ENCODE data around the gene C1QTNF6.
"Not testable (repeated sequence)": the region's sequence is repeated elsewhere in the genome, so short reads cannot be mapped to it uniquely, and the experiment has no call there.

Gene C1QTNF6

DNA sequence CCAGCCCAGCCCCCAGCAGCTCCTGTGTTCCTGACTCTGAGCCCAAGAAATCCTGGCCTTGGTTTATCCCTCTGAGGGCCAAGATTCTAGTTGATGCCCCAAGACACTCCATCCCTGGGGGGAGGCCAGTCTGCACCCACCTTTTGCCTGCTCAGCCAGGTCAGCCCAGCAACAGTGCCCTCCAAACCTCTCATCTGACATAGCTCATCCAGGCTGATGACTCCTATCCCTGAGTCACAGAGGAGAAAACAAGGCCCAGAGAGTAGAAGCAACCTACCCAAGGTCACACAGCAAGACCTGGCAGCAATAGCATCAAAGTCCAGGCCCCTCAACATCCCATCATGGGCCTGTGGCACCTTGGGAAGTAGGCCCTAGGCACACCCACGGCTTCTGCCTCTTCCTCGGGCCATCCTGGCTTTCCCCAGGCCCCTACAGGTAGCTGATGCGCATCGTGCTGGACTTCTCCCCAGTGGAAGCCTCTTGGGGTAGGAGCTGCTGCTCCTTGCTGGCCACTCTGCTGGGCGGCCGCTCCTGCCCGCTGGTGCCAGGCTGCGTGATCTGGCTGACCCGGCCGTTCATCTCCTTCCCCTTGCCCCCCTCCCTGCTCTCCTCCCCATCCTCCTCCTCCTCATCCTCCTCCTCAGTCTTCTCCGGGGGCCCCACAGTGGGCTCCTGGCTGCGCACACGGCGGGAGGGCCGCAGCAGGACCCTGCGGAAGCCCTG lies 18.2 kb upstream of the C1QTNF6 start:
- DNase-seq = no peak

DNA sequence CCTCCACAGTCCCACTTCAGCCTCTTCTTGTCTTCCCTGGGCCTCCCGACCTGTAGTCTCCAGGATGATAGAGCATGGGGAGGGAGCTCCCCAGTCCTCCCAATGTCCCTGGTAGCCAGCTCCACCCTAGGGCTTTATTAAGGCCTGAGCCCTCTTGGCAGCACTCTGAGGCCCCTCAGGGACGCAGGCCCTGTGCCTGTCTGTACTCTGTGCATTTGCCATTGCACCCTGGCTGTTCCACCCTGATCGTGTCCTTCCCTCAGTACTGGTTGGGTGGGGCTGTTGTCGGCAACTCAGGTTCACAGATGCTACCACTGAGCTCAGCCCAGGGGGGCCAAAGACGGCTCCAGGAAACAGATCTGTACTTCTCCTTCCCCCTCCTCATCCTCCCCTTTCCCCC lies 17.0 kb upstream of the C1QTNF6 start:
- DNase-seq = no peak

DNA sequence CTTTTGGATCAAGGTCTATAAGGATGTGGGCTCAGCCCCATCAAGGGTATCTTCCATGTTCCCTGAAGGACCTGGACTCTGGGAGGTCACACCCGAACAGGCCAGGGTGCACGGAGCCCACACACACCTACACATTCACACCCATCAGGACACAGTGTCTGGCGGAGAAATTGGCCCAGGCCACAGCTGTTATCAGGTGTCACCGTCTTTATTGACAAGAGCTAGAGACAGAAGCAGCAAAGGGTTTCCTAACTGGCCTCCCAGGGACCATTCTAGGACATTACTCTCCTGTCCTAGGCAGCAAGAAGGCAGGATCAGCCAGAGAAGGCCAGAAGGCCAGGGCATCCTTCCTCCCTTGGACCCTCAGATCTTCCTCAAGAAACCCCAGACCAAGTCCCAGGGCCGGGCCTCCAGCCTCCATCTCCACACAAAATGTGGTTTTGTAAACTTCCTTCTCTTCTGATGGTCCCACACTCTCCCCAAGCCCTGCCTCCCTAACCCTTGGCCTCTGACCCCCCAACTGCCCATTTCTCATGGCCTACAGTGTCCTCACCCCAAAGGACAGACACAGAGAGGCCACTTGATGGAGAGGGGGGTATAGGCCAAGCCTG lies 16.1 kb upstream of the C1QTNF6 start:
- no peak for DNase-seq

DNA sequence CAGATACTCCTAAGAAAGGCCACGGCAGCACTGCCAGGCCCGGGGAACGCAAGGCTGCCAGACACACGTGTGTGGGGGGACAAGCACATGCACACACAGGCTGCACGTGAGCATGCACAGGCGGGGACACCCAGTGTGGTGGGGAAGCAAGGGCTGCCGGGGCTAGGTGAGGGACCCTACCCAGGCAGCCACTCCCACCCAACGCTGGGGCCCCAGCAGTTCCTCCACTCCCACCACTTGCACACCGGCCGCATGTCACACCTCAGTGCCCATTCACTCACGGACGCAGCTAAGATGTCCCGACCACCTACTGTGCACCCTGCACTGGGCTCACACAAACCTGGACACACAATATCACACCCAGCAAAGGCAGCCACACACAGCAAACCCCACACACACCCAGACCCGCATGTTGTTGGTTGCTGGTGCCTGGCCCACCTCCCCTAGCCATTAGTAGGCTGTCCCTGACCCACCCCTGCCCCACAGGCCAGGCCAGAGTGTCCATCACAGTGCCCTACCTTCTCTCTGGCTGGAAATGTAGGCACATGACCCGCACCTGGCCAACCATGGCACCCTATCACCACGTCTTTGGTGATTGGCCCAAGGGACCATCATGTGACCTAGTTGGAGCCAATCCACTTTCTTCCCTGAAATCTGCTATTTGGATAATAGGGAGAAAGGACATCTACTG lies 15.5 kb upstream of the C1QTNF6 start:
- DNase-seq = no peak

DNA sequence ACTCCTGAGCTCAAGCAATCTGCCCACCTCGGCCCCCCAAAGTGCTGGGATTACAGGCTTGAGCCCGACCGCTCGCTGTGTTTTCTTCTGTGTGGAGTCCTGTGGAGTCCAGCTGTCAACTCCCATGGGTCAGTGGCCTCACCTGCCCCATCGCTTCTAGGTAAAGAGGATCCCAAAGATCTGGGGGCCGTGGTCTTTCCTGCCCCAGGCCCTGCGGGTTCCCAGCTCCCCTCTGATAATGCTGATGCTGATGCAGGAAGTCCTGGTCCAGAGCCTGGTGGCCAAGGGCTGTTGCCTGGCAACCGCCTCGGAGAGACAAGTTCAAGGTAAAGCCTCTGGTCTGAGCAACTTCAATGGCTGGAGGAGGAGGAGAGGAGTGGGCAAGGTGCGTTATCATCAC lies 14.7 kb upstream of the C1QTNF6 start:
- DNase-seq = no peak

DNA sequence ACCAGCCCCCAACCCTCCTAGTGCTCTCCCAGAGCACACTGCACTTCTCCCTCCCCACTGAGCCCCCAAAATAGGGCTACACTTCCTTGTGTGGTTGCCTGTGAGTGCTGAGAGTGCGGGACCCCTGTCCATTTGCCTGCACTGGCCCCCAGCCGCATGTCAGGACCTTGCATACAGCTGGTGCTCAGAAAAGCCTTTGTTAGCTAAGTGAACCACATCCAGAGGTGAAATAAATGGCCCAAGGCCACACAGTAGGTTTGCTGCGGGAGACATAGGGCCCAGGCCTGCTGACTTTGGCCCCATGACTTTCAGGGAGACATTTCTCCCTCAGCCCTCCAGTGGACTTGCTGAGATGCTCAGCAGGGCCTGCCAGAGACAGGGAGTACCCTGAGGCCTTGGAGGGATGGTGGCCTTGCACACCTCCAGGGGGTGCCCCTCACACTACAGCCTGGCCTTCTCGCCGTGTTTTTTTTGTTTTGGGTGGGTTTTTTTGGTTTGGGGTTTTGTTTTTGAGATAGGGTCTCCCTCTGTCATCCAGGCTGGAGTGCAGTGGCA lies 14.0 kb upstream of the C1QTNF6 start:
- DNase-seq = no peak

DNA sequence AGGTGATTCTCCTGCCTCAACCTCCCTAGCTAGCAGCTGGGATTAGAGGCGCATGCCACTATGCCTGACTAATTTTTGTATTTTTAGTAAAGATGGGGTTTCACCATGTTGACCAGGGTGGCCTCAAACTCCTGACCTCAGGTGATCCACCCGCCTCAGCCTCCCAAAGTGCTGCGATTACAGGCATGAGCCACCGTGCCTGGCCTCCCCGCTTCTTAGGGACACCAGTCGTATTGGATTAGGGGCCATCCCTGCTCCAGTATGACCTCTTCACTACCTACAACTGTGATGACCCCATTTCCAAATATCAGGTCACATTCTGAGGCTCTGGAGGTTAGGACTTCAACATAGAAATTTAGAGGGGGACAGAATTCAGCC lies 13.4 kb upstream of the C1QTNF6 start:
- not testable (repeated sequence) for DNase-seq

DNA sequence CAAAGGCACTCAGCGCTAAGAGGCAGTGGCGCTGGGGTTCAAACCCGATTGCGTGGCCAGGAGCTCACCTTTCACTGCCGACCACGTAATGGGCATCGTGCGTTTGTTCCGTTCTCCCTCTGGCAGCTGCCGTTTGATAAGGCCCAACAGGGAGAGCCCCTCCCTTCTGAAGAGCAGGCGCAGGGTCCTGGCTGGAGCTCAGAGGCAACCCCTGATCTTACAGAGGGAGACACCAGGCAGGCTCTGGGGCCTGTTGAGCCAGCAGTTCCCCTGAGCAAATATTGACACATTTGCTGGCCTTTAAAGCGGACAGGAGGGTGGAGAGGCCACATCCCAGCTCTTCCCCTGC lies 11.7 kb upstream of the C1QTNF6 start:
- DNase-seq = no peak

DNA sequence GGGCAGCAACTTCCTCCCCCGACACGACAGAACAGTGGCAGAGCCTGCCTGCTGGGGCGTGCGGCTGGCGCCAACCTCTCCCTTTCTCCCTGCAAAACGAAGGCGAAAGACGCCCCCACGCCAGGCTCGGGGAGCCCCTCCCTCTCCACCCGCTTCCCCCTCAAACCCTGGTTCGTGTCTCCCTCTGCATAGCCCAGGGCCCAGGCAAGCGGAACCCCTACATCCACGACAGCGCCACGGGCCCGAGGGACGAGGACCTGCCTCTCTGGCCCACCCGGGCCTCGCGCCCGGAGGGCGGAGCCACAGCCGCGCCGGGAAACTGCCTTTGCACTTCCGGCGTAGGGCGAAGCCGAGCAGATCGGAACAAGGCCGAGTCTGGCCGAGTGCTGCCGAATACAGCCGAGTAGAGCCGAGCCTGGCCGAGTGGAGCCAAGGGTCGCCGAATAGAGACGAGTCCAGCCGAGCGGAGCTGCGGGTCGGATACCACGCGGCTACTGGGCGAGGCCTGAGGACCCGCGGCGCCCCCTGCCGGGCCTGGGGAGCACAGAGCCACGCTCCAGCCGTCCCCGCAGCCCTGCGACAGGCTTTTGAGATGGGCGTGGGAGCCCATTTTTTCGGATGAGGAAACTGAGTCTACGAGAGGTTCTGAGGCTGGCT lies 11.2 kb upstream of the C1QTNF6 start:
- DNase-seq = peak; percentile 67

DNA sequence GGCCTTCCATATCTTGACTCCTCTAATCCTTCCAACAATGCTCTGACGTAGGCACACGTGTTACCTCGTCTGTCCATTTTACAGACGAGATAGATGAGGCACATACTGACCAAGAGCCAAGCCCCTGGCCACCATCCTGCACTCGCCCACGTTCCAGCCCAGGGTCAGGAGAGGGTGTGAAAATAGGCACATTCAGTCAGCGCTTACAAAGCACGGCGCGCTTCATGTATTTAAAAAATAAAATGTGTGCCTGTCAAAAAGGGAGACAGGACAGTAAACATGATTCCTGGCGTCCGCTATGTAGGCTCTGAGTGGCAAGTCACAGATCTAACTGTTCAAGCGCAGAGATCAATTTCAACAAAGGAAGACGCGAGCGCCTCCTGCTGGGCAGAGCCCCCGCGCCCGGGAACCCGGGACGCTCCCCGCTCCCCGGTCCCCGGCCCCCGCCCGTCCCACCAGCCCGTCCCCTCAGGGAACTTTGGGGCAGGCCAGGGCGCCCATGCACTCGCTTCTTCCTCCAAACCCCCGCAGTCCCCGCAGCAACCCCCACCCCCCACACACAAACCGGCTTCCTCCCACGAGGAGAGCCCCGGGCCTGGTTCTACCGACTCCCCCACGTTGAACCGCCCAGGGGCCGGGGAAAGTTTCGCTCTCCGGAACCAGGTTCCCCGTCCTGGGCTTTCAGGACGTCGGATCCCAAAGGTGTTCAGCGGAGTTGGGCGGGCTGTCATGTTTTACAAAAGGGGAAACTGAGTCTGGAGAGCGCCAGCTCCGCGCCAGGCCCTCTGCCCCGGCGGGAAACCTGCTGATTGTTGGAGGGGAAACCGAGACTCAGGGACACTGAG lies 10.4 kb upstream of the C1QTNF6 start:
- no peak for DNase-seq

DNA sequence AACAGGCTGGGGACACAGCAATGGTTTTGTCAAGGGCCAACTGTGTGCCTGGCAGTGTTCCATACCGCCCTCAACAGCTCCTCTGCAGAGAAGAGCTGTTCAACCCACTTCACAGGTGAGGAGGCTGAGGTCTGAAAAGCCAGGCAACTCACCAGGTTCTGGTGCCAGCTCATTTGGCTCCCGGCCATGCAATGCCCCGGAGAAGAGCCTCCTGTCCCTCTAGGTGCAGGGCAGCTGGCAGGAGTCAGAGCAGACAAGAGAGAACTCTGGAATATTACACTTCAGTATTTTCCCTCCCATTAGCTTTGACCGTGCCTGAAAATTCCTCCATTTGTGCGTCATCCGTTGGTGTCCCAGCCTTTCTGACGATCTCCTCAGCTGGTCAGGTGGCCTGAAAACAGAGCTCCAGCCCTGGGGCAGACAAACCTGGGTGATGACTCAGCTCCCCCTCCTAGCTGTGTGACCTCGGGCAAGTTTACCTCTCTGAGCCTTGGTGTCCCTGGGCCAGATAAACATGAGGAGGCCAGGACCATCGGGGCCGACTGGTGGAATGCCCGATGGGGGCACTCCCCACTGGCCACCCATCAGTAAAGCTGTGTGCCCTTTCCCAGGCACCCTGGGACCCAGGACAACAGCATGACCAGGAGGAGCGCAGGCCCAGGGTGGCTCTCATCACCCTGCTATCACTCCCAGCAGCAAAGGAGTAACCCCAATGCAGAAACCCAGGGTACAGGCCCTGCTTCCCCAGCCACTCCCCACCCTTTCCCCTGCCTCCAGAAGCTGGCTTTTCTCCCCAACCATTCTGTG lies 9.6 kb upstream of the C1QTNF6 start:
- DNase-seq = no peak

DNA sequence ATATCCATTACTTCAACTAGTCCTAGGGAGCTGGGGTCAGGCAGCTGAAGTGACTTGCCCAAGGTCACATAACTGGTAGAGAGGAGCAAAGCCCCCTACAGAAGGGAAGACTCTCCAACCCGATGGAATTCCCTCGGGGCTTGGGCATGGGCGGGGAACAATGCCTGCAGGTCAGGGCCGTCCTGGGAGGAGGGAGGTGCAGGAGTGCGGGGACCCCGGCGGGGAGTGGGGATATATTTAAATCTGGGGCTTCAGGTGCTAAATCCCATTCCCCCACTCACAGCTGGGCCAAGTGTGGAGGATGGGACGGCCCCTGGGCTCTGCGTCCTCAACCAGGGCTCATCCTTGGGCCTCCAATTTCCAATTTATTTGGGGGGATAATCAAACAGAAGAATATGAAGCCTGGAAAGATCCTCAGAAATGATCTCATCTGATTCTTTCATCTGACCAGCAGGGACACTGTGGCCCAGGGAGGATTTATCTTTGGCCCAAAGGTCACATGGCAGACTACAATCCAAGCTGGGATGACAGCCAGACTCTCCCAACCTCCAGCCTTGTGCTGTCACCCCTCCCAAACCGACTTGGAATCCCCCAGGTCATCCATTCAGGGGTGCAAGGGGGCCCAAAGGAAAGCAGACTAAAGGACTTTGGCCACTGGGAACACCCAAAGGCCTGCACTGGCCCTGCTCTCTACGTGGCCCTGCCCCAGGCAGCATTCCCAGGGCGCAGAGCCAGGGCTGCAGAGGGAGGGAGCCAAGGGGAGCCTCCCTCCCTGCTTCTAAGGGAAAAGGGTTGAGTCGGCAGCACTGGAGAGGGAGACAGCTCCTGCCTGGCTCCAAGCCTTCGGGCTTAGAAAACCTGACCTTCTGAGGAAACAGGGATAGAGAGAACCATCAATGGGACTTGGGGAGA lies 8.7 kb upstream of the C1QTNF6 start:
- no peak for DNase-seq

DNA sequence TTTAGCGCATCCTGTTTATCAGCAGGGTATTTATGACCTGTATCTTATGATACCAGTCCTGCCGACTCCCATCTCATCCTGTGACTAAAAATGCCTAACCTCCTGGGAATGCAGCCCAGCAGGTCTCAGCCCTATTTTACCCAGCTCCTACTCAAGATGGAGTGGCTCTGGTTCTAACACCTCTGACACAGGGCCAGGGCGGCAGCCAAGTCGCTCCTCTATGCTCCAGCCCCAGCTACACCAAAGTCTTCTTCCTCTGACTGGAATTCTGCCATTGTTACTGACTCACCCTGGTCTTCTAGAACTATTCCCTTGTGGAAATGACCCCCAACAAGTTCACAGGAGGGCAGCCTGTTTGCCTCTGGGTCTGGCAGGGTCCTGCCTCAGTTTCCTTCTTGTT lies 7.9 kb upstream of the C1QTNF6 start:
- no peak for DNase-seq

DNA sequence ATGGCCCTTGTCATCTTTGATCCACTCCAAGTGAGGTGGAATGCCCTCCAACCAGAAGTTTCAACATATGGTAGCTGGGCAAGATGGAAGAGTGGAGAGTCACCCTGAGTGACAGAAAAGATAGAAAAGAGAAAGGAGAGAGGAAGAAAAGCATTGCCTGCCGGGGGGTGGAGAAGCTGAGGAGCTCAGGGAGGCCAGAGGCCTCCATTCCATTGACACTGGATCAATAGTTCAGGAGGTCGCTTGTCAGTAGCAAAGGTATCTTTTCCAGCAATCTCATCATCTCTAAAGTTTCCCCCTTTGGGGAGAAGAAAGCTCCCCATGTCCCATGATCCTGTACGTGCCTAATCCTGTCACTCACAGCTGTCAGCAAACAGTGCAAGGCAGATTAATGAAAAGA lies 6.7 kb upstream of the C1QTNF6 start:
- DNase-seq = no peak

DNA sequence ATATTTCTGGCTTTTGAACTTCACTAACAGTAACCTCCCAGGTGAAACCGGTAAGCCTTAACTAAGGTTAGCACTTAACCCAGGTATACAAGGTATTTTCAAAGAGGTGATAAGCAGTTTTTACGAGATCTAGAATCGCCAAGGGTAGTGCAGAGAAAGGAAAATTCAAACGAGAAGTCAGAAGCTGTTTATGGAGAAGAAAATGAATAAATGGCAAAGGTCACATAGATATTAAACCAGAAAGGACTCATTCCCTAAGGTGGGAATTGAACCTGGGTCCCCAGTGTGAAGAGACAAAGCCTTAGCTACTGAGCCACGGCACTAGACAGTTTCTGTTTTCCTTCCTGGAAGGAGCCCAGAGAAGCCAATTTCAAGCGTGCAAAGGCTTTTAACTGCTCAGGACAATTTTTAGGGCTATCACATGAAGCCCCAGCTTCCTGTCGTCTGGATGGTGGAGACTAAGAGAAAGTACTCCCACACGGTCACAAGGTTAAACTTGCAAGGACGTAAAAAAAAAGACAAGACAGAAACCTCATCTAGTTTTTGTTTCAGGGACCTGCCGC lies 5.7 kb upstream of the C1QTNF6 start:
- no peak for DNase-seq

DNA sequence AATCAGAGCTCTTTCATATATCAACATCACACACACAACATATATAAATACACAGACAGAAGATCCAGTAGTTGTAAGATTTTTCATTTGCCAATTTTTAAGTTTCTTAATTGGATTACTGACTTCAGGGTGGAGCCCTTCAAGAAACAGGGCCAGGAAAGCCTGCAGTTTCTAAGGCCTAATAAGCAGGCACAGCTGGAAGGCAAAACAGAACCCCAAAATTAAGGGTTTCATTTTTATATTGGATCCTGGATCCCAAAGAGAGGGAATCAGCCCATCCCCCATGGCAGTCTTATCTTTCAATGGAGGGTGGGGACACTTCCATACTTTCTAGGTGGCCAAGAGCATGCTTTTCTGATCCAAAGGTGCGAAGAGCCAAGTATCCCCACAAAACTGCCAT lies 4.7 kb upstream of the C1QTNF6 start:
- DNase-seq = no peak

DNA sequence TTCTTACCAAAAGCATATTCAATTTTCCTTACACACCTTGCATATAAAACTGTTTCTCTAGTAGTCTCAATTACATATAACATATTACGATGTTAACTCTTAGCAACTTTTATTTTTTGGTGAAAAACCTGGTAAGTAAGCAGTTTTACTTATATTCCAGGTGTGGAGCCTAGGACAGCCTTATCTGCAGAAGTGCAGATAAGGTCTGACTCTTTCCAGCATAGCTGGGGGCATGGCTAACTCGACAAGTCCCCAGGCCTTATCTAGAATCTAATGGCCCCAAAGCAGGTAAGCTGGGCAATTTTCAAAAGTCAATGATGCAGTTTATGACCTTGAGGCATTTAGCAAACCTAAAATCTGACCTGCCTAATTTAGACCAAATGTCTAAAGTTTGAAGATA lies 4.2 kb upstream of the C1QTNF6 start:
- DNase-seq = no peak

DNA sequence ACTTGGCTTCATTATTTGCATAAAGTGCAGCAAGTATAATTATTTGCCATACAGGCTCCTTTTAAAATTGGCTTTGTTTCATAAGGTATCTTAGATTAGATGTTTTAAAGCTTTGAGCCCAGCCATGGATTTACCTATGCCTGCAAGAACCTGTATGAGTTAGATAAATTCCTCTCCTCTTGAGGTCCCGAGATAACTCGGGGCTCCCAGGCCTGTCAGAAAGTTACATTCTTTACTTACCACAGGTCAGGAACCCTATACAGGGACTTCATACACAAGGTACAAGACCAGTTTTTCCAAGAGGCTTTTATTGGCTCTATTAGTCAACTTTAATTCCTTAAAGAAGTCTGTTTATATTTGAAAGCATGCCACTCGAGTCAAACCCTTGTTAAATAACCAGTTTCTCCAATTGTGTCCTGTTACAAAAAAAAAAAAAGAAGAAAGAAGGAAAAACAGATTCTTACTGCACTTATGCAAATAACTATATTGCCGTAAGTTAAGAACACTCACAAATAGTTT lies 2.3 kb upstream of the C1QTNF6 start:
- DNase-seq = no peak

DNA sequence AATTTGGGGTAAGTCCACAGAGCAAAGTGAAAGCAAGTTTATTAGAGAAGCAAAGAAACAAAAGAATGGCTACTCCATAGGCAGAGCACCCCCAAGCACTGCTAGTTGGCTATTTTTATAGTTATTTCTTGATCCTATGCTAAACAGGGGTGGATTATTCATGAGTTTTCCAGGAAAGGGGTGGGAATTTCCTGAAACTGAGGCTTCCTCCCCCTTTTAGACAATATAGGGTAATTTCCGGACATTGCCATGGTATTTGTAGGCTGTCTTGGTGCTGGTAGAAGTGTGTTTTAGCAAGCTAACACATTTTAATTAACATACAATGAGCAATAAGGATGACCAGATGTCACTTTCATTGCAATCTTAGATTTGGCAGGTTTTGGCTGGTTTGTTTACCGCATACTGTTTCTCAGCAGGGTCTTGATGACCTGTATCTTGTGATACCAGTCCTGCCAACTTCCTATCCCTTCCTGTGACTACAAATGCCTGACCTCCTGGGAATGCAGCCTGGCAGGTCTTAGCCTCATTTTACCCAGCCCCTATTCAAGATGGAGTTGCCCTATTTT lies 937 bp upstream of the C1QTNF6 start:
- DNase-seq = no peak

DNA sequence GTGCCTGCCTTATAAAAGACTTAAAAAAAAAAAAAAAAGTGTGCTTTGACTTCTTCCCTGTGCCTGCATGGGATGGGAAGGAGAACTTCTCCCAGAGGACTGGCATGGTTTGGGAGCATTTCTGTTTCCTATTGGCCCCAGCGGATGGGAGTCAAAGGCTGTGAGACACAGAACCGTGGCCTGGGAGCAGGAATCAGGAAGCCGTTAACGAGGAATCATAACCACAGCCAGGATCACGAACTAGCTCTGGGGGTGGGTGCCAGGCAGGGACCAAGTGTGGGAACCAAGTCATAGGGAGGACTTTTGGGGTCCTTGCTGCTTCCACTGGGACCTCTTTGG lies 526 bp downstream of the C1QTNF6 start:
- DNase-seq = no peak

Measured in NCI-H2081 treated with DMSO at 0.1 percent for 48 hours (cell line).